Lower leg skin (tissue), 4 donors: Measurements from ENCODE around the gene RAB21. TPM values are rescaled to one million over a fixed set of nuclear protein-coding genes. Genes with fewer than 3 reads are reported as not detected.

Experiments
- DNase-seq, 2 donors: peaks; one replicate each; pipeline ENCODE4 v3.0.0-alpha.2; 2019; ENCODE audit warnings: low spot score in 2 of 2
- H3K4me3 ChIP-seq: fragments of 200-600 bp; sonication (generic); 2 replicates; pipeline ENCODE4 v1.5.1; 2017; ENCODE audit warnings: mild to moderate bottlenecking, low read depth; ENCODE audit not compliant: poor library complexity, severe bottlenecking
- CTCF ChIP-seq, 3 donors: fragments of 450-650 bp; IDR thresholded peaks; one replicate each; pipeline ENCODE4 v1.5.1; 2016; ENCODE audit warnings: antibody characterized with exemption in 3 of 3, mild to moderate bottlenecking in 3 of 3, moderate library complexity in 2 of 3
- POLR2A ChIP-seq, 2 donors: fragments of 450-650 bp; IDR thresholded peaks; one replicate each; pipeline ENCODE4 v1.6.1; 2016 to 2017; ENCODE audit warnings: antibody characterized with exemption in 2 of 2, mild to moderate bottlenecking in 1 of 2, moderate library complexity in 1 of 2
- WGBS, 2 donors: methylation state at CpG; one replicate each; pipeline ENCODE4 v1.1.5; 2018; 5-methylcytosine and 5-hydroxymethylcytosine counted together
- intact Hi-C: fragments of 100-400 bp; cut with DNase I; formaldehyde crosslinking; loops from one replicate; pipeline ENCODE4 v1.15.0; 2023; ENCODE audit warnings: low total_unique reads
- total RNA-seq, 4 donors: library from RNA; depleted of rRNA; stranded (reverse); fragments of >200 nt; gene quantifications; one replicate each; pipeline ENCODE4 v1.1.0, GENCODE V29; 2016

The RAB21 gene
- total RNA-seq, 4 donors from 2014 or later: 34.2 to 51.8 (median 39.1) TPM

DNA sequence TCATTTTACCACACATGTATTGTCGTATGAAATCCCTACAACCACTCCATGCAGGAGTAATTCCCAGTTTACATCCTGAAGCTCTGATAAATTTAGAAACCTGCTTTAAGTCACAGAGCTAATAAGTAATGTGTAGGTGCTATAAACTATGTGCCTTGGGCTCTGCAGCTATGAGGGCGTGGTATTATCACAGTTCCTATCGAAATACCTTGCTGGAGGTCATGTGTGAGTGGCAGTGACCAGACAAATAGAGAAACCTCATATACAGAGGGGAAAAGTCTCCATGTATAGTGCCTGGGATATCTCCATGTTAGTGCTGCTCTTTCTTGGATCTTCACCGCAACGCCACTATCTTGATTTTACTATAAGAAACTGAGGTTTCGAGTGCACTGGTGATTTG lies 84.0 kb downstream of the RAB21 start:
- intact Hi-C loops: no loop called here
- 87% methylated on average over 6 of the region's 6 CpGs for WGBS, 2 donors
- DNase-seq: no peak
- TF ChIP-seq CTCF (IDR thresholded peaks at IDR 0.05) (no peak), POLR2A (IDR thresholded peaks at IDR 0.05) (no peak)
- H3K4me3 ChIP-seq: no peak overlapping the region

GRCh38 chr12:71840231-71840847 lies 85.7 kb downstream of the RAB21 start:
- no peak for TF ChIP-seq CTCF (IDR thresholded peaks at IDR 0.05)
- no peak for TF ChIP-seq POLR2A (IDR thresholded peaks at IDR 0.05)
- H3K4me3 ChIP-seq: peak overlapping the region; percentile 66
- intact Hi-C loops: loop anchor here (10.0 kb wide), 1 partner anchor 66 kb away; no protein-coding TSS in a partner anchor
- WGBS, 2 donors: 1% methylated on average over 20 of the region's 20 CpGs
- no peak for DNase-seq

- WGBS, 2 donors: 76 to 81% methylated on average over 3 of the region's 3 CpGs
- no peak for TF ChIP-seq POLR2A (IDR thresholded peaks at IDR 0.05)
- no peak for TF ChIP-seq CTCF (IDR thresholded peaks at IDR 0.05)
- no peak for DNase-seq
- intact Hi-C loops: loop anchor here (10.0 kb wide), 1 partner anchor 72 kb away; no protein-coding TSS in a partner anchor
- H3K4me3 ChIP-seq: no peak overlapping the region
Observed at GRCh38 chr12:71846322-71846940, 91.8 kb downstream of the RAB21 start.

- DNase-seq: no peak
- intact Hi-C loops: loop anchor here (10.0 kb wide), 1 partner anchor 73 kb away; no protein-coding TSS in a partner anchor
- TF ChIP-seq CTCF (IDR thresholded peaks at IDR 0.05): no peak
- no peak overlapping the region for H3K4me3 ChIP-seq
Observed at GRCh38 chr12:71848212-71848611, 93.5 kb downstream of the RAB21 start.

DNA sequence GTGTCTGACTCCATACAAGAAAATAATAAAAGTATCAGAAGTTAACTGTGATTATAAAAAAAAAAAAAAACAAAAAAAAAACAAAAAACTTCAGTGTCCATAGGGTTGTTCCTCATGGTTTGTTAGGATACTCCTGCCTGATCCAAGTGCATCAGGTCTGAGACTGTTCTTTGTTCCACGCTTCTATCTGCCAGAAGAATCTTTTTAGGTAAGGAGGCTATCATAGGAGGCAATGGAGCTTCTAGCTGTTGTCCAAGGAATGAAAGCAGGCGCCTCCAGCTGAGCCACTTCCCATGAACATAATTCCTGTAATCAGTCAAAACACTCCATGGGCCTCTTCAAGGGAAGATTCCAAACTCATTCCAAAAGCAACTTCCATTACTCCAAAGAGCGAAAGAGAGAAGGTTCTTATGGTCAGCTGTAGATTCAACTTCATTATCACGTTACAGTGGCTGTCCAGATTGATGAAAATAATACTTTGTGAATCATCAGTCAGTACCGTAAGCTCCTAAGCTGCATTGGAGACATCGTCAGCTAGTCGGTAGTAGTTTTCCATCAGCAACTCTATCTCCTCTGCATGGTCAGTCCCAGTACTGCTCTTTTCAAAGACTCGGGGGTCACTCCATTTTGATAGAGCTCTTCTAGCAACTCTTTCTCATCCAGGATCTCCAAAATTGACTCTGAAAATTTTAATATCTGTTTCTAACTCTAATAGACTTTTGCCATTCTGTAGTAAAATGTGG lies 94.6 kb downstream of the RAB21 start:
- 92 to 95% methylated on average over 8 of the region's 8 CpGs for WGBS, 2 donors
- H3K4me3 ChIP-seq: no peak overlapping the region
- DNase-seq: no peak
- intact Hi-C loops: loop anchor here (10.0 kb wide), 1 partner anchor 74 kb away; no protein-coding TSS in a partner anchor
- TF ChIP-seq POLR2A (IDR thresholded peaks at IDR 0.05) (no peak), CTCF (IDR thresholded peaks at IDR 0.05) (no peak)

Other genes with a start within 250 kb of the RAB21 start
- gene ZFC3H1, start 91.0 kb upstream of the RAB21 start, total RNA-seq: 10 to 100 TPM; 47.1 to 80.1 (median 52.6) TPM
- 1 to 10 TPM; 2.6 to 3.2 (median 3.0) TPM for gene THAP2, start 90.6 kb upstream of the RAB21 start, total RNA-seq
- 10 to 100 TPM; 20.4 to 47.6 (median 38.6) TPM for gene TMEM19, start 68.8 kb upstream of the RAB21 start, total RNA-seq
- gene TBC1D15, start 84.9 kb downstream of the RAB21 start, total RNA-seq: 10 to 100 TPM; 29.1 to 52.2 (median 41.3) TPM
- not detected for gene TPH2, start 184.0 kb downstream of the RAB21 start, total RNA-seq